MCF 10A (cell line): Measurements from ENCODE around the gene LRP2BP. TPM values are rescaled to one million over a fixed set of nuclear protein-coding genes. Genes with fewer than 3 reads are reported as not detected.

ENCODE experiments used
- BruUV-seq: library from RNA; stranded (reverse); fragments of 400-500 nt; replicated peaks from 2 replicates; lab custom pipeline; 2021; lab: Mats Ljungman, UMichigan
- CTCF ChIA-PET: fragments of 300-600 bp; sonication (Branson Sonifier 250); formaldehyde crosslinking; extraction: SDS; loops from one replicate; lab custom pipeline; 2021; ENCODE audit warnings: antibody characterized with exemption, inconsistent platforms; lab: Yijun Ruan, JAX
- POLR2A ChIA-PET: fragments of 300-600, 350-650 bp; sonication (Branson Sonifier 250); formaldehyde crosslinking; extraction: SDS; loops from one replicate; lab custom pipeline; 2020; ENCODE audit warnings: antibody characterized with exemption, inconsistent platforms; lab: Yijun Ruan, JAX
- DNase-seq: peaks from one replicate; pipeline ENCODE4 v3.0.0-alpha.2; 2018; ENCODE audit not compliant: unreplicated experiment
- H3K27ac Mint-ChIP-seq: one replicate; pipeline ENCODE4 v1.8.0; 2022; ENCODE audit warnings: mild to moderate bottlenecking, low read depth, mixed read lengths; ENCODE audit not compliant: unreplicated experiment
- H3K27me3 Mint-ChIP-seq: one replicate; pipeline ENCODE4 v1.8.0; 2022; ENCODE audit warnings: mixed read lengths; ENCODE audit not compliant: insufficient read depth, unreplicated experiment
- H3K36me3 Mint-ChIP-seq: one replicate; pipeline ENCODE4 v1.8.0; 2022; ENCODE audit warnings: mild to moderate bottlenecking, moderate library complexity, mixed read lengths; ENCODE audit not compliant: insufficient read depth, unreplicated experiment
- H3K4me1 Mint-ChIP-seq: one replicate; pipeline ENCODE4 v1.8.0; 2022; ENCODE audit warnings: mixed read lengths; ENCODE audit not compliant: insufficient read depth, unreplicated experiment
- H3K4me3 Mint-ChIP-seq: one replicate; pipeline ENCODE4 v1.8.0; 2022; ENCODE audit warnings: mild to moderate bottlenecking, moderate library complexity, mixed read lengths; ENCODE audit not compliant: unreplicated experiment
- H3K9me3 Mint-ChIP-seq: one replicate; pipeline ENCODE4 v1.8.0; 2022; ENCODE audit warnings: mixed read lengths; ENCODE audit not compliant: unreplicated experiment
- intact Hi-C: fragments of 100-400 bp; cut with micrococcal nuclease; formaldehyde crosslinking; loops from 2 replicates; pipeline ENCODE4 v1.14.1; 2022
- total RNA-seq: library from RNA; stranded (reverse); gene quantifications from 2 replicates; pipeline ENCODE4 v1.2.3, GENCODE V29; 2022
- TF ChIP-seq, protein P1 (sequence below): fragments of 200-600 bp; IDR thresholded peaks from one replicate; pipeline ENCODE4 v1.8.0; 2022; ENCODE audit warnings: antibody characterized with exemption, mild to moderate bottlenecking; ENCODE audit not compliant: unreplicated experiment

The LRP2BP gene
- total RNA-seq, 1 experiment from 2014 or later: 0.70 TPM

DNA sequence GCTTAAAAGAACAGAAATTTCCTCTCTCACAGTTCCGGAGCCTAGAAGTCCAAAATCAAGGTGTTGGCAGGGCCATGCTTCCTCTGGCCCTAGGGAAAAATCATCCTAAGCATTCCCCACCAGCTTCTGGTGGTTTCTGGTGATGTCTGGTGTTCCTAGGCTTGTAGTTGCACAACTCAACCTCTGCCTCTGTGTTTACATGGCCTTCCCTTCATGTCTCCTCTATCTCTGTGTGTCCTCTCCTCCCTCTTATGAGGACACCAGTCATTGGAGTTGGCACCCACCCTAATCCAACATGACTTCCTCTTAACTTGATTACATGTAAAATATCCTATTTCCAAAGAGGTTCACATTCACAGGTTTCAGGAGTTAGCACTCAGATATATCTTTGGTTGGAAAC, 15.4 kb downstream of the LRP2BP start:
- Mint-ChIP-seq H3K36me3 (peaks cover 6% of the 10 kb centered on the region), H3K27ac (no peak overlapping the region), H3K27me3 (no peaks in the 10 kb centered on the region), H3K4me1 (peaks cover 10% of the 10 kb centered on the region), H3K9me3 (no peaks in the 10 kb centered on the region), H3K4me3 (no peak overlapping the region)
- POLR2A ChIA-PET: interaction anchor here (0.7 to 3.7 kb wide), 2 partner anchors 16 to 696 kb away, joined by 3 to 15 read pairs; partner anchors contain the start of genes ANKRD37 and LRP2BP
- no peak for DNase-seq
- no TSS peak for BruUV-seq
- CTCF ChIA-PET: no interaction called here
- TF ChIP-seq, protein P1, sequence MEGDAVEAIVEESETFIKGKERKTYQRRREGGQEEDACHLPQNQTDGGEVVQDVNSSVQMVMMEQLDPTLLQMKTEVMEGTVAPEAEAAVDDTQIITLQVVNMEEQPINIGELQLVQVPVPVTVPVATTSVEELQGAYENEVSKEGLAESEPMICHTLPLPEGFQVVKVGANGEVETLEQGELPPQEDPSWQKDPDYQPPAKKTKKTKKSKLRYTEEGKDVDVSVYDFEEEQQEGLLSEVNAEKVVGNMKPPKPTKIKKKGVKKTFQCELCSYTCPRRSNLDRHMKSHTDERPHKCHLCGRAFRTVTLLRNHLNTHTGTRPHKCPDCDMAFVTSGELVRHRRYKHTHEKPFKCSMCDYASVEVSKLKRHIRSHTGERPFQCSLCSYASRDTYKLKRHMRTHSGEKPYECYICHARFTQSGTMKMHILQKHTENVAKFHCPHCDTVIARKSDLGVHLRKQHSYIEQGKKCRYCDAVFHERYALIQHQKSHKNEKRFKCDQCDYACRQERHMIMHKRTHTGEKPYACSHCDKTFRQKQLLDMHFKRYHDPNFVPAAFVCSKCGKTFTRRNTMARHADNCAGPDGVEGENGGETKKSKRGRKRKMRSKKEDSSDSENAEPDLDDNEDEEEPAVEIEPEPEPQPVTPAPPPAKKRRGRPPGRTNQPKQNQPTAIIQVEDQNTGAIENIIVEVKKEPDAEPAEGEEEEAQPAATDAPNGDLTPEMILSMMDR: no peak
- intact Hi-C loops: no loop called here

DNA sequence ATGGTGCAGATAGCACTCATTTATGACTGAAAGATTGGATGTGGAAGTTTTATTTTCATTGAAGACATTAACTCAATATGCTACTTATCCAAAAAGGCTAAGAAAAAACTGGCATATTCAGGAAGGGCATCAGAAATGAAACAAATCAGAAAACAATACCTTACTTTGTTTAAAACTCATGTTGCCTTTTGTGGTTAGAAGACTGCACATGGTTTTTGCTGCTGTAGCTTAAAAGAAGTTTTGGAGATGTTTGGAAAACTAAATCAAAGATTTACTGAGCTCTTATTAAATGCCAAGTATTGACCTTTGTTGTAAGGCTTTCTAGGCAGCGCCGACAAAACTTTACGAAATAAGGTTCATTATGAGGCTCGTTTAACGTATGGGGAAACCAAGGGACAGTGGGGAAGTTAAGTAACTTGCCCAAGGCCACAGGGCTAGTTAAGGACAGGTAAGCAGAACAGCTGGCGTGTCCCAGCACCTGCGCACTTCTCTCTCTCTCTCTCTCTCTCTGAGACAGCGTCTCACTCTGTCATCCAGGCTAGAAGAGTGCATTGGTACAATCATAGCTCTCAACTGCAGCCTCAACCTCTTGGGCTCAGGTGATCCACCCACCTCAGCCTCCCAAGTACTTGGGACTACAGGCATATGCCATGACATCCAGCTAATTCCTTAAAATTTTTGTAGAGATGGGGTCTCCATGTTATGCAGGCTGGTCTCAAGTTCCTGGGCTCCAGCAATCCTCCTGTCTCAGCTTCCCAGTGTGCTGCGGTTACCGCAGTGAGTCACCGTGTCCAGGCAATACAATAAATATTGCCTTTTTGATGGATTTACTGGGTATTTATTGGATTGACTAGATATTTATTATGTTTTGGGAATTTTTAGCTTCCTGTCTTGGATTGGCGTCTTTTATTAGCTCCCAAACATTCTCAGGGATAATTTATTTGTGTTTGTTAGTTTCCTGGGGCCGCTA, 16.1 kb downstream of the LRP2BP start:
- POLR2A ChIA-PET: interaction anchor here (0.7 to 3.7 kb wide), 2 partner anchors 17 to 487 kb away, joined by 3 to 15 read pairs; partner anchors contain the start of genes ANKRD37 and LRP2BP
- H3K4me3 Mint-ChIP-seq: no peak overlapping the region
- intact Hi-C loops: no loop called here
- CTCF ChIA-PET: interaction anchor here (0.9 kb wide), 1 partner anchor 16 kb away, joined by 4 read pairs; the partner anchor contains the start of gene LRP2BP
- peaks cover 10% of the 10 kb centered on the region for H3K4me1 Mint-ChIP-seq
- no peaks in the 10 kb centered on the region for H3K9me3 Mint-ChIP-seq
- H3K27ac Mint-ChIP-seq: no peak overlapping the region
- TF ChIP-seq, protein P1: no peak
- peaks cover 6% of the 10 kb centered on the region for H3K36me3 Mint-ChIP-seq
- DNase-seq: no peak
- H3K27me3 Mint-ChIP-seq: no peaks in the 10 kb centered on the region
- no TSS peak for BruUV-seq

DNA sequence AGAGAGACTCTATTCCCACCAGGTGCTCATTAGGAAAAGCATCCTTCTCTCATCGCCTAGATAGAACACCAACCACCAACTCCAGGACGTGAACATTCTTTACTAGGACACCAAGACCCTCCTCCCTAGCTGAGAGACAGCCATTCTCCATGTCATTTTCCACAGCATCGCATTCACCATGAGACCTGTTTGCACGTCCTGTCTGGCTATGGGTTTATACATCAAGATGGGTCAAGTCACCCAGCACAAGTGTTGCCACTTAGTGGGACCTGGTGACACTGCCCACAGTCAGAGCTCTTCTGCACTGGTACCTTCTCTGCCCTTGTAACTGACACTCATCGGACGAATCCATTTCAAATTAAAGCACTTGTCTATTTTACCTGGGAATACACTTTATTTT, 17.5 kb downstream of the LRP2BP start:
- POLR2A ChIA-PET: no interaction called here
- CTCF ChIA-PET: interaction anchor here (0.6 kb wide), 2 partner anchors 100 to 167 kb away, joined by 3 to 4 read pairs; no protein-coding TSS in a partner anchor
- intact Hi-C loops: no loop called here
- H3K9me3 Mint-ChIP-seq: no peaks in the 10 kb centered on the region
- peaks cover 10% of the 10 kb centered on the region for H3K4me1 Mint-ChIP-seq
- H3K27me3 Mint-ChIP-seq: no peaks in the 10 kb centered on the region
- TF ChIP-seq, protein P1: no peak
- no peak overlapping the region for H3K4me3 Mint-ChIP-seq
- BruUV-seq: no TSS peak
- peaks cover 6% of the 10 kb centered on the region for H3K36me3 Mint-ChIP-seq
- no peak overlapping the region for H3K27ac Mint-ChIP-seq
- no peak for DNase-seq

DNA sequence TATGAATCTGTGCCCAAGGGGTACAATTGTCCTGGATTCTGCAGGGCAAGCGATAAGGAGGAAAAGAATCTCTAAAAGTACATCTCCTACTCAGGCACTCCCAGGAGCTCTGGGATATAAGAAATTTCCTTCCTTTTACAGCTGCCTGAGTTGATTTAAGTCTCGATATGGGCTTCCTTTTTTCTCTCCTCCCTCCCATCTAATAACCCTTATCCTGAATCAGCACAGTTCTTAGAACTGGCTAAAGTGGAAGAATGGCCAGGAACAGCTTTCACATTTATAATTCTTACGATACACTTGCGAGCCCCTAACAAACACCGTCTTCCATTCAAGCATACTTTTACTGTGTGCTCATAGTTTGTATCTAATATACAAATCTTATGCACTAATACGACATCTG, 21.2 kb downstream of the LRP2BP start:
- H3K36me3 Mint-ChIP-seq: peaks cover 6% of the 10 kb centered on the region
- no peak overlapping the region for H3K4me3 Mint-ChIP-seq
- no peaks in the 10 kb centered on the region for H3K27me3 Mint-ChIP-seq
- intact Hi-C loops: no loop called here
- ChIA-PET CTCF (no interaction called here), POLR2A (interaction anchor here (1.5 kb wide), 1 partner anchor 21 kb away, joined by 7 read pairs; the partner anchor contains the start of genes ANKRD37 and LRP2BP)
- H3K9me3 Mint-ChIP-seq: no peaks in the 10 kb centered on the region
- TF ChIP-seq, protein P1: no peak
- no peak for DNase-seq
- H3K27ac Mint-ChIP-seq: no peak overlapping the region
- H3K4me1 Mint-ChIP-seq: no peaks in the 10 kb centered on the region
- no TSS peak for BruUV-seq
